T-helper 22 cell (primary cell): ENCODE results near the gene PLEKHH1.
"Not testable (repeated sequence)": the region's sequence is repeated elsewhere in the genome, so short reads cannot be mapped to it uniquely, and the experiment has no call there.

Experiments used
- DNase-seq: peaks from one replicate; pipeline ENCODE4 v3.0.0-alpha.2; 2020; ENCODE audit warnings: low read depth

PLEKHH1 gene

DNA sequence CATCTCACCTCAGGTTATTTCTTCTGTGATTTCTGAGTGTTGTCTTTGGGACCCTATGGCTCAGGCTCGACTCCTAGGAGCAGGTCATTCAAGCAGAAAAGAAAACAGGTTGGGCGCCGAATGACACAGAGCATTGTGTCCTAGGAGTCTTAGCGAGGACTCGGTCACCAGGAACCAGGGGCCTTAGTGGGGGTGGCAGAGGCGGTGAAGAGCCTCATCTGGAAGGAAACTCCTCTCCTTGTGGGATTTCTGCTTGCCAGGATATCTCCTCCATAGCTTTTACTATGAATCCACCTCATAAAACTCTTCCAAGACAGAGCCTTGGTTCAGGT, 630 bp downstream of the PLEKHH1 start:
- no peak for DNase-seq

DNA sequence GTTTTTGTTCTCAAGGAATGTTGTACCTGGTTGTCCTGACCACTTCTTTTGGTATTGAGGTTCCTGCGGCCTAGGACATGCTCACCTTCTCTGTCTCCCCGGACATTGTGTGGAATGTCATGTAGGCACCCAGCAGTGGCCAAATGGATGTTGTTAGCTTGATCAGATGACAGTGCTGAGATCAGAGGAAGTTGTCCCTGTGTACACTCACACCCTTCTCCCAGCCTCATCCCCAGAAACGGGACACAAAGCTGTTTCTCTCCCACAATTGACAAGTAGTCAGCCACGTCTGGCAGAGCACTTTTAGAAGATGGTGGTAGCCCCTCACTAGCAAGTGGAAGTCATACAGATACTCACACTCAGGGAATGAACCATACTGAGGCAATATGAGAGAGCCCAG, 3.0 kb downstream of the PLEKHH1 start:
- DNase-seq = no peak

DNA sequence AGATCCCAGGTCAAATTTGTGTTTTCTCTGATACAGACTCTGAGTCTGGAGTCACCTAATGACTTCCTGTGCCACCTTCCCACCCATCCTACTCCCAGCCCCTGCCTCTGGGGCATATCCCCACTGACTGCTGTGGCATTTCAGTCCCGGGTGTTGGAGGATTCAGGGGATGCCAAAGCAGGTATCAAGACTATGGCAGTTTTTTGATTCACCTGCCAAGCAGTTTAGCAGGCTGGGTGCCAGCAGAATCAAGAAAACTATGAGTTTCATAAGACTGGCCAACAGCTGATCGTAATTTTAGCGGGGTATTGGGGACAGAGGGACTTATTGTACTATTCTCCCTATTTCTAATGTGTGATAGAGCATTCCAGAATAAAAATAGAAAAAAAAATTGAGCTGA, 4.6 kb downstream of the PLEKHH1 start:
- no peak for DNase-seq

DNA sequence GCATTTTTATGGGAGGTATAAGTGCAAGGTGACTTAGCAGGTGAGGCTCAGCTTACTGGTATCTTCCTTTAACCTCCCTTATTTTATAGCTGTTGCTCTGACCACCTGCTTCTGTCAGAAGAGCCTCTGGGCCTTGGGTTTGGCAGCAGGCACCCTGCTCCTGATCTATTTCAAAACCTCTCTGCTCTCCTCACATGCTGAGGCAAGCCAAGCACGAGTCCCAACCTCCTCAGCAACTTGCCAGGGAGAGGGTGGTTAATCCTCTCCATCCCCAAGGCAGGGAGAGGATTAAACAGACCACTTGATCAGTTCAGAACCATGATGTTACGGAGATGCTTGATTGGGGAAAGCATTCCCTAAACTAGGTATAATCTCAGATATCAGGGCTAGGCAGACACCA, 5.4 kb downstream of the PLEKHH1 start:
- DNase-seq = no peak

DNA sequence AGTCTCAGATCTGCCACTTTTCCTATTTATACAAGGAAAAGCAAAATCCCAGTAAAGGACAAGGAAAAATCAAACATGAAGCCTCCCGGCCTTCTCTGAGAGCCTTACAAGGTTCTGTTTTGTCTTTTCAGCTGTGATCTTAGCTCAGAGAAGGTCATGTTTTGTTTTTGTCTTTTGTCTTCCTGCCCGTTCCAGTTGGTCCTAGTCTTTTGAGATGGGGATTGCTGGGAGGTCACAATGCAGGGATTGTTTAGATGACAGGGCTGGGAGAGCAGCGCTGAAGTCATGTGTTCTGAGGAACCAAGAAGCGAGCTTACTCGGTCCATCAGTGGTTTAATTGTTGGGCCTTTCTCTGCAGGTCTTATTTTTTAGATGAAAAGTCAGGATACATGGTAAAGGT, 6.0 kb downstream of the PLEKHH1 start:
- DNase-seq = no peak

DNA sequence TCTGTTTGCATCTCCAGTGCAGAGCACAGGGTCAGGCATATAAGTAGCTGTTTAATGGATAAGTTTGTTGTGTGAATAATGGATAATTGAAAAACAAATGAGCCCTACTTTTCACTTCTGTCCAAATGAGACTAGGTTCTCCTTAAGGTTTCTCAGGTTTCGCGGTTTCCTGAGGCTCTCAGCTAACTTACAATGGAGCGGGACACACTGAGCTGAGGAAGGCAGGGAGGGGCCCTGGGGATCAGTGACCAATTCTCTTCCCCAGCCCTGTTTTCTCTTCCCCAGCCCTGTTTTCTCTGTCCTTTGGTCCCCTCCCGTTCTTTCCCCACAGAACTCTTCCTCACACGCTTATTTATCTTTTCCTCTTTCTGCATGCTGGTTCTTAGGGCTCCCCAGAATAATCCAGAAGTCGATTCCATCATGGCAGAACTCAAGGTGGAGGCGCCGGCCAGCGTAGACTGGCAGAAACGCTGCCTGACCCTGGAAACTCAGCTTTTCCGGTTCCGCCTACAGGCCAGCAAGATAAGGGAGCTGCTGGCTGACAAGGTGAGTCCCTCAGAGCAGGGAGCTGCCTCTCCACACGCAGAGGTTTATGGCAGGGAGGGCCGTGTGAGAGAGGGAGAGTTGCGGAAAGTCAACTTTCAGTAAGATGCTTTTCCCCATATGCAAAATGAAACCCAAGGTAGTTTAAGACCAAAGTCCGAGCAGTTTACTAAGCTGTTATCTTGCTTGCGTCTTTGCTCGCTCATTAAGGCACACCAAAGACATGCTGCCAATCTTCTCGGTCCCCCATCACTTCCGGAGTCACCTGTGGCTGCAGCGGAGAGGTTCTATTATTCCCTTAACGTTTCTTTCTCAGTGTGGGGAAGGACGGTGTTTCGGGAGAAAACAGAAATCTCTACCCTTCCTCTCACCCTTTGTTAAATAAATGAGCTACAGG, 8.6 kb downstream of the PLEKHH1 start:
- DNase-seq = no peak

DNA sequence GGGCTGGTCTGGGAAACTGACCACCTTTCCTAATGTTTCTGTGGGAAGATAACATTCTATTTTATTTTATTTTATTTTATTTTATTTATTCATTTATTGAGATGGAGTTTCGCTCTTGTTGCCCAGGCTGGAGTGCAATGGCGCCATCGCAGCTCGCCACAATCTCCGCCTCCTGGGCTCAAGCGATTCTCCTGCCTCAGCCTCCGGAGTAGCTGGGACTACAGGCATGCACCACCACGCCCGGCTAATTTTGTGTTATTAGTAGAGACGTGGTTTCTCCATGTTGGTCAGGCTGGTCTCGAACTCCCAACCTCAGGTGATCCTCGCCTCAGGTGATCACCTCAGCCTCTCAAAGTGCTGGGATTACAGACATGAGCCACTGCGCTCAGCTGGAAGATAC, 9.5 kb downstream of the PLEKHH1 start:
- not testable (repeated sequence) for DNase-seq

DNA sequence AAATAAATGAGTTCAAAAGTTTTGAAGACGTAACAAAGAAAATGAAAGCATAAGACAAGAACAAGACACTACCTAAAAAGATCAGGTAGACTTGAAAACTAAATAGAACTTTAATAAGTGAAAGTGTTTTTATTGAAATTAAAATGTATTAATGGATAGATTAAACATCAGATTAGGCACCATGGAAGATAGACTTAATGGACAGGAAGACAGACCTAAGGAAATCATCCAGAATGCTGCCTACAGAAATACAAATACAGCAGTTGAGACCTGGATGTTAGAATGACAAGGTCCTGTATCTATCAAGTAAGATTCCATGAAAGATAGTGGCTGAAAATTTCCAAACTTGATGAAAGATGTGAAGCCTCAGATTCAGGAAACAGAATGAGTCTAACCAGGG, 11.5 kb downstream of the PLEKHH1 start:
- no peak for DNase-seq

DNA sequence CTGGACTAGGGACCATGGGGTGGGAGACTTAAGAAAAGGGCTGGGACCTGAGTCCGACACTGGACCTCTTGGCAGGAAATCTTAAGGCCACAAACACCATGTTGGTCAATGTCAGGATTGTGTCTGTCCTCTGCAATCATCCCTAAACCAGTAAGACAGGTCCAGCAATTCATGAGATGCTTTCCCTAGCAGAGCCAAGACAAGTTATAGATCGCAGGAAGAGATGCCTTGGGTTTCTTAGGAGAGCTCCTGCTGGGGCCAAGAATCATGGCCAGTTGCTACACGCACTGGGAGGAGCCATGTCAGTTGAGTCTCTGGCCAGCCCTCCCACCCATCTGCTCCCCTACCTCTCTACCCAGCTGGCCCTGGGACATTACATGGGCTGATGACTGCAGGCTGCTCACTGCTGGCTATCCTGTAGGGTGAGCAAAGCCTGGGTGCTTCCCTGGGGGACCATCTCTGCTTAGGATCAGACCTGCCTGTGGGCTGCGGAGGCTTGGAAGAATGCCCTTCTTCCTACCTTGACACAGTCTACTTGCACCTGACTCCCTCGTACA, 14.2 kb downstream of the PLEKHH1 start:
- no peak for DNase-seq

DNA sequence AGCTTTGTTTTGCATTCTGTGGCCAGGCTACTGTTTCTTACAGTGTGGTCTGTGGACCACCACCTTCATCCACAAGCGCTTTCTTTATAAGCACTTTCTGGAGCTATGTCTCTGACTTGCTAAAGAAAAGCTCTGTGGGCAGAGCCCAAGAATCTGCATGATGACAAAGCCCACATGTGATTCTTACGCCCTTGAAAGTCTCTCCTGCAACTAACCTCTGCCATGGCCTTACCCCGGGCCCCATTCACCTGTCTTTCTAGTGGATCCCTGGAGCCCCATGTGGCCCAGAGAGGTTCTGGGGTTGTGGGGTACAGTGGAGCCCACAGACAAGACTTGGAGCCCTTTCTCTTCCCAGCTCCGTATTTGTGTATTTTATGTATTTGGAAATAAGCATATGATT, 16.6 kb downstream of the PLEKHH1 start:
- DNase-seq = no peak

DNA sequence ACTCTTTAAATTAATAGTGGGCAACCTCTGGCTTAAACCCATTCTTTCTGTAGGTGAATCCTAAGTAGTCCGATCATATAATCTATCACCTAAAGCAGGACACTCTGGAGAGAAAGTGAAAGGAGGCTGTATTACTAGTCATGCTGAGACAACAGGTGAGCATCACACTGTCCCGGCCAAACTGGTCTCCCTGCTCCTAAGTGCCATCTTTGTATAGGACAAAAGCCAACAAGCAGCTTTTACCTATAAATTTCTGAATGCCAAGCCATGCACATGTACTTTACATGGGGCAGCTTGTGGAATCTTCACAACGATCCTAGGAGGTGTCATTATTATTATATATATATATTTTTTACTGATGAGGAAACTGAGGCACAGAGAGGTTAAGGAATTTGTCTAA, 18.0 kb downstream of the PLEKHH1 start:
- no peak for DNase-seq

DNA sequence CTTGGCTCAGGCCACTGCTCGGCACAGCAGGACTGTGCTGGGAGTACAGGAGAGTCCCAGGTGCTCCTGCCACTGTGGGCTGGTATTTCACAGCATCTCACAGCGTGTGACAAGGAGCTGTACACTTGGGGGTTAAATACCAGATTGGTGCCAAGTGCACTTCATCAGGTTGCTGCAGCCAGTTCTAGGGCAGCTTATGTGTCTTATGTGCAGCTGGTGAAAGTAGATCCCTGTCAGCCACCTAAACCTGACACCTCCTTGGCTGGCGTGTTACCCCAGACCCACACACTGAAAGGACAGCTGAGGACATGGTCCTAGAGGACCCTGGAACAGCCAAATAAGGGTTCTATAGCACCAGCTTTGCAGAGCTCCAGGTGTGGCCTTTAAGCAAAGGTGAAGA, 18.9 kb downstream of the PLEKHH1 start:
- DNase-seq = no peak

DNA sequence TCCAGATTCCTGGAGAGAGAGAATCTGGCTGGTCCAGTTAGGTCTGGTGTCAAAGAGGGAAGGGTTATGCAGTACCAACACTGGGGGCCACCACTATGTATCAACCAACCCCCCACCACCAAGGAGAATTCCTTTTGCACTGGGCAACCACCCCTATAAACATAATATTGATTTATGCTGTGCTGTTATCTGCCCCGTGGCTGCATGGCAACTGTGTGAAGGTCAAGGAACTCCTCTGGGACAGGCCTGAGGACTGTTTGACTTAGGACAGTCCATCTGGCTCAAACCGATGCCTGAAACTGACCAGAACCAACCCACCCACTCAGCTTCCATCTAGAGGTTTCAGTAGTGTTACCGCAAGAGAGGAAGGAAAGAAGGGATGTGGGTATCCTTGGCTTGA, 20.5 kb downstream of the PLEKHH1 start:
- DNase-seq = no peak

DNA sequence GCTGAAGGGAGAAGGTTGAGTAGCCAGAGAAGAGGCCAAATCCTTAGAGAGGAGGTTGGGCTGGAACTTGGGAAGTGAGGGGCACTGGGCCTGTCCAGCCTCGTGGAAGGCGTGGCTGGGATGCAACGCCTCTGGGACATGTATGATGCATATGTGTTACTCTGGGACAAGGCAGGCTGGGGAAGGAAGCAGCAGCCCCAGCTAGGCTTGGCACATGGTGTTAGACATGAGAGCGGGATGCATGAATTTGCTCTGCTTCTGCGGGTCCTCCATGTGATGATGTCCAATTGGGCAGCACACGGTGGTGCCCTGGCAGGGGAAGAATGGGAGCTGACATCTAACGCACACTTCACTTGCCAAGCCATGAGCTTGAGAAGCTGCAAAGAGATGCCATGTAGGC, 21.3 kb downstream of the PLEKHH1 start:
- no peak for DNase-seq

DNA sequence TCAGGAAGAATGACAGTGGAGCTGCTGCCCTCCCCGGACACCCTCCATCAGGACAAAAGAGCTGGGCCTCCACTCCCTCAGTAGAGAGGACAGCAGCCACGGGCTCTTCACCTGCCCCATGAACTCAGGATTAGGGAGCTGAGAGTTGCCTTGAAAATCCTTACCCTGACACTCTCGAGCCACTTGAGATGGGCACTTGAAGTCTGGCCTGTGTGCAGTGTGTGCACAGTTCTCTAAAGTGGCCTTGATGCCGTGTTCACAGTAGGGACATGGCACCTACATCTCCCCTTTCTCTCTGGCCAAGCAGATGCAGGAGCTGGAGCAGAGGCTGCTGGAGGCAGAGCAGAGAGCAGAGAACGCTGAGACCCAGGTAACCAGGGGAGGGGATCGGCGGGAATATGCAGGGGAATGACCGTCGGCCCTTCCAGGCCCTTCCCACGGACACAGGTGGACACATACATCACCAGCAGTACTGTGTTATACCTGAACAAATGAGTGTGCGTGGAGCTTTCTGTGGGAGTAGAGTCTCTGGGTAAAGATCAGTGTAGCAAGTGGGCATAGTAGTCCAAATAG, 22.5 kb downstream of the PLEKHH1 start:
- DNase-seq = no peak

DNA sequence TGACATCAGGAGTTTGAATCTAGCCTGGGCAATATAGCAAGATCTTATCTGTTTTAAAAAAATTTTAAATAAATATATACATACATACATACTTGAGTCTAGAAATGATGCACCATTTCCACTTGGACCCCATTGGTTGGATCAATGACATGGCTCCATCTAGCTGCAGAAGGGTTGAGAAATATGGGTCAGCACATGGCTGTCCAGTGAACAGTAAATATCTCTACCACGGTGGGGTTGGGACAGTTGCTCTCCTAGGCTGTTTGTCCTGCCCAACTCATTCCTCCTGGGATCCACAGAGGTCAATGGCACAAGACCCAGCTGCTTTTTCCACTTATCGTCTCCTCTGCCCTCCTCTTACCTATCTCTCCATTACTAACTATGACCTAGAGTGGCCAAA, 23.6 kb downstream of the PLEKHH1 start:
- no peak for DNase-seq

DNA sequence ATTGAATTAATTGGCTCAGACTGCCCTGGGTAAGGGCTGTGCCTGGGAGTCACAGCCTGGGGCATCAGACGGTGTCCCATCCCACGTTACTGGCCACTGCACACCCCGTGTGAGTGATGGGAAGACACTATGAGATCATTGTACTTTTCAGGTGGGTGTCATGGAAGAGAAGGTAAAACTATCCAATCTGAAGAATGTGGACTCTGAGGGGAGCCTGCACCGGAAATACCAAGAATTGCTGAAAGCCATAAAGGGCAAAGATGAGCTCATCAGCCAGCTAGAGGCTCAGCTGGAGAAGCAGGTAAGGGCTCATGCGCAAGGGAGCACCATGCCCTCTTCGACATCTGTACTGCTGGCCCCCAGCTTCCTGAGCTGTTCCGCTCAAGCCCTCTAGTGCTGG, 24.0 kb downstream of the PLEKHH1 start:
- DNase-seq = no peak

DNA sequence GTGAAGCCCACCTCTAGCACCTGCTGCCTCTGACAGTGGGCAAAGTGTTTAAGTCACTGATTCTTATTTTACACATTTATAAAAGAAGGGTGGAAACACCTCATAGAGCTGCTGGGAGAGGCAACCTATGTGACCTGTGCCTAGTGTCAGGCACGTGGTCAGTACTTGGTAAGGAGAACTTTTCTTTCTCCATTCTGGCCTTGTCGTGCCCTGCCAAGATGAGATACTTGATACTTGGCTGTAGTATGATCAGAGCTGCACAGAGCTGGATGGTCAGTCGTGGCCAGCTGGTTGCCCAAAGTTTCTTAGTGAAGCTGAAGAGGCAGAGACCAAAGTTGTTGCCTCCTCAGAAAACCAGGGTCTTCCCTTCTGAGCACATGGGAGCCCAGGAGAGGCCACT, 24.6 kb downstream of the PLEKHH1 start:
- DNase-seq = no peak

DNA sequence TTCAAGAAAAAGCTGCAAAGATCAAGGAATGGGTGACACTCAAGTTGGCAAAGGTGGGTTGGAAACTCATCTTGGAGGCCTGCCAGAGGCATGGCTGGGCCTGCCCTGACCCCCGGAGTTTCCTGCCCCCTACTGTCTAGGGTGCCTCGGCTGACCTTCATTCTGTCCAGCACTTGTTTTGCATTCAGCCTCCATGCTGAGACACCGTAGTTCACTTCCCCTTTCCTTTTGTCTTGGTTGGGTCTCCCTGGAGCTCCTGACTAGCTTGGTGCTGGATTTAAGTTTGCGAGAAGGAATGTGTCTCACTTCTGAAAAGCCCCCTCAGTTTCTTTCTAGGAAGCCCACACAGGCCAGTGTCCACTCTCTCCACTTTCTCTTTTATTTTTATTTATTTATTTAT, 26.5 kb downstream of the PLEKHH1 start:
- DNase-seq = no peak

DNA sequence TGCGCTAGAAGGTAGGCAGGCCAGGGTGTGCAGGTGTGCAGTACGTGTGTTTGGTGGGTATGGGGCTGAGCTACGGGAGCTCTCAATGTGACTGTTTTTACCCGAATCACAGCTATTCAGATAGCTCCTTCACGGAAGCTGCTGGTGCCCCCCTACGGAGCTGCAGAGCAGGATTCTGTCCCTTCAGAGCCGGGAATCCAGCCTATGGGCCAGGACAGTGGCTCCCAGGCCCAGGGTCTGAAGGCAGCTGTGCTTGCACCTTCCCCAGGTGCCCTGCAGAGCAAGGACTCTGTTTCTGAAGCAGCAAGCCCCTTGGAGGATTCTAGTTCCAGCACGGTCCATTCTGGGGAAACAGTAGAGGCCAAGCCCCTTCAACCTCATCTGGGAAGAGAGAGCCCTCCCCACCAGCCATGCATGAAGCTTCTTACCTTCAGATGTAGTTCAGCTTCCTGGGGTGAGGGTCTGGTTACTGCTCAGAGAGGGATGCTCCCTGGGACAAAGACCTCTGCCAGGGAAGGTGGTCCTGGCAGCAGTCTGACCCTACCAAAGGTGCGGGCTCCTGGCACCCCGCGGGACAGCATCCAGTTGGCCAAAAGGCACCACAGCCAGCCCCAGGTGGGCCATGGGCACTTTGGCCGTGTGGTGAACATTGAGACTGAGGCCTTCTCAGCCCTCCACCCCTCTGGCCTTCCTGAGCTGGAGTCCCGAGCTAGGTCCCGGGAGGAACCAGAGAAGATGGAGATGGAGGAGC, 29.1 kb downstream of the PLEKHH1 start:
- no peak for DNase-seq

DNA sequence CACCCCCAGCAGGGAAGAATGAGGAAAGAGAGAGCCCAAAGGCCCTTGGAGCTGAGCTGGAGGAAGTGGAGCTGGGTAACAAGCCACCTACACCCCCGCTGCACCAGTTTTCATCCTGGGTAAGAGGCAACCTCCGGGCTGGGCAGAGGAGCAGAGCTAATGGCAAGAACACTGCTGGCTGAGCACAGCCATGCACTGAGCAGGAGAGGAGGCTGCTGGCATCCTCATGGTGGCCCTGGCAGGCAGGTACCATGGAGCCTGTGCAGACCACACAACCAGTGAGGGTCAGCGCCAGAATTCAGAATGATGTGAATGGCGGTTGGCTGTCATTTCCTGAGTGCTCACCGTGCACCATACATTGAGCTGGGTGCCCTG, 29.7 kb downstream of the PLEKHH1 start:
- no peak for DNase-seq

DNA sequence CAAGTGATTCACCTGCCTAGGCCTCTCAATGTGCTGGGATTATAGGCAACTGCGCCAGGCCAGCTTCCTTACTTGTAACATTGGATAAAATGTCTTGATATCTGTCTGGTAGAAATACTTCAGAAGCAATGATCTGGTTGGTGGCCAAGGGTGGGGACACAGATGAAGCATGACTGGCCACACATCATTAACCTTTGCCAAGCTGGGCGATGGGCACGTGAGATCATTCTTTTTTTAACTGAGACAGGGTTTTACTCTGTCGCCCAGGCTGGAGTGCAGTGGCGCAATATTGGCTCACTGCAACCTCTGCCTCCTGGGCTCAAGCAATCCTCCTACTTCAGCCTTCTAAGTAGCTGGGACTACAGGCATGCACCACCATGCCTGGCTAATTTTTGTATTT, 31.1 kb downstream of the PLEKHH1 start:
- DNase-seq = no peak

DNA sequence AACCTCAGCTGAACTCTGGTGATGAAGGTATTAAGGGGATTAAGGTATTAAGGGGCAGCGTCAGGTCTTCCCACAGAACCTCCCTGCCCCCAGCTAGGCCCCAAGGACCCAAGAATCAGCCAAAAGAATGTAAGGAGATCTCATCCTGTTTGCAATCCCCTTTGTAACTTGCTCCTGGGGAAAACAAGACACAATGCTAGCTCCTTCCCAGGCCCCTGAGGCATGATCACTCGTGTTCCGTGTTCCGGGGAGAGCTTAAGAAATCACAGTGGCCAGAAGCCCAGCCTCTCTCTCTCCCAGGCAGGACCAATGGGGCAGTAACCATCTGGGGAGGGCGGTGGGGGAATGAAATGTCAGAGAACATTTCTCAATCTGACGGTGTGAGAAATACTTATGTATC, 33.8 kb downstream of the PLEKHH1 start:
- no peak for DNase-seq
